Peyer's patch (tissue), 4 donors: ENCODE measurements around the gene REEP6. TPM values are rescaled to one million over a fixed set of nuclear protein-coding genes. Genes with fewer than 3 reads are reported as not detected.
"Not testable (repeated sequence)": the region's sequence is repeated elsewhere in the genome, so short reads cannot be mapped to it uniquely, and the experiment has no call there.

Source experiments
- DNase-seq, 3 donors: peaks; one replicate each; pipeline ENCODE4 v3.0.0-alpha.2; 2017 to 2019
- H3K27ac ChIP-seq, 4 donors: fragments of 200-600 bp; sonication (generic); one replicate each; pipeline ENCODE4 v1.5.1; 2016 to 2019
- H3K27me3 ChIP-seq, 2 donors: fragments of 200-600 bp; sonication (generic); one replicate each; pipeline ENCODE4 v1.5.1; 2019
- H3K36me3 ChIP-seq, 3 donors: fragments of 200-600 bp; sonication (generic); one replicate each; pipeline ENCODE4 v1.5.1; 2016 to 2019
- H3K4me1 ChIP-seq, 4 donors: fragments of 200-600 bp; sonication (generic); one replicate each; pipeline ENCODE4 v1.5.1; 2016 to 2019
- H3K4me3 ChIP-seq, 4 donors: fragments of 200-600 bp; sonication (generic); 1 replicate in 3 of 4; 2 replicates in 1 of 4; pipeline ENCODE4 v1.5.1; 2016 to 2019; ENCODE audit warnings: mild to moderate bottlenecking in 1 of 4
- H3K9me3 ChIP-seq, 4 donors: fragments of 200-600 bp; sonication (generic); one replicate each; pipeline ENCODE4 v1.5.1; 2016 to 2019; ENCODE audit warnings: mild to moderate bottlenecking in 1 of 4
- POLR2A ChIP-seq, 2 donors: fragments of 450-650 bp; IDR thresholded peaks; one replicate each; pipeline ENCODE4 v1.5.1; 2017; ENCODE audit warnings: antibody characterized with exemption in 2 of 2, mild to moderate bottlenecking in 2 of 2, moderate library complexity in 2 of 2
- total RNA-seq, 4 donors: library from RNA; depleted of rRNA; stranded (reverse); fragments of >200 nt; gene quantifications; one replicate each; pipeline ENCODE4 v1.1.0, GENCODE V29; 2016
- TF ChIP-seq, protein P1 (sequence below), 6 experiments: fragments of 450-650 bp in 4 of 6; fragments of 200-600 bp in 2 of 6; sonication (generic) in 1 of 6; IDR thresholded peaks; one replicate each; pipeline ENCODE4 v1.5.1; 2017 to 2019; ENCODE audit warnings: antibody characterized with exemption in 6 of 6, mild to moderate bottlenecking in 3 of 6, moderate library complexity in 1 of 6

Gene REEP6
- total RNA-seq, 4 donors from 2014 or later: 7.4 to 167 (median 162) TPM

DNA sequence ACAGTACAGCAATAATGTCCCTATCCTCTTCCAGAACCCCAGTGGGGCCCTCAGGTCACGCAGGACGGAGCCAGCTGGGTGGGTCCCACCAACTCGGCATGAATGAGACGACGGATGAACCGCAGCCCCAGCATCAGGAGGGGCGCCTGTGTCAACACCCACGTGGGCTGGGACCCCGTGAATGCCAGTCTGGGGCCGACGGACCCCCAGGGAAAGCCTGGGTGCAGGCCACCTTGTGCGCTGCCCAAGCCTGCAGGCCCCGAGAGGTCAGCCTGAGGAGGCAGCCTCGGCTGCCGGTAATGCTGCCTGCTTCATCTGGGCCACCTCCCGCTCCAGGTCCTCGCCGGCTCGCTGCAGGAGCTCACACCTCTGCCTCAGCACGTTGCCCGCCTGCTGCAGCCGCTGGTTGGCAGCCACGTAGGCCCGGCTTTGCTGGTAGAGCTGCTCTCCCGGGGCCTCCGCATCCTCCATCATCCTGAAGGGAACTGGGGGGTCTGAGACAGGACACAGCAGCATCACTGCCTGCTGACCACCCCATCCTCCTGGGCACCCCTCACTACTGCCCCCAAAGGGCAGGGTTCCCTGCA is 16.1 kb upstream of the REEP6 start:
- Histone ChIP-seq H3K27me3 (peaks cover 0 to 32% of the 10 kb centered on the region in 2 donors), H3K4me3 (no peak overlapping the region), H3K27ac (no peak overlapping the region), H3K36me3 (peaks cover 0 to 22% (median 0%) of the 10 kb centered on the region in 3 donors), H3K9me3 (no peaks in the 10 kb centered on the region), H3K4me1 (peaks cover 12 to 46% (median 38%) of the 10 kb centered on the region in 4 donors)
- TF ChIP-seq, protein P1, sequence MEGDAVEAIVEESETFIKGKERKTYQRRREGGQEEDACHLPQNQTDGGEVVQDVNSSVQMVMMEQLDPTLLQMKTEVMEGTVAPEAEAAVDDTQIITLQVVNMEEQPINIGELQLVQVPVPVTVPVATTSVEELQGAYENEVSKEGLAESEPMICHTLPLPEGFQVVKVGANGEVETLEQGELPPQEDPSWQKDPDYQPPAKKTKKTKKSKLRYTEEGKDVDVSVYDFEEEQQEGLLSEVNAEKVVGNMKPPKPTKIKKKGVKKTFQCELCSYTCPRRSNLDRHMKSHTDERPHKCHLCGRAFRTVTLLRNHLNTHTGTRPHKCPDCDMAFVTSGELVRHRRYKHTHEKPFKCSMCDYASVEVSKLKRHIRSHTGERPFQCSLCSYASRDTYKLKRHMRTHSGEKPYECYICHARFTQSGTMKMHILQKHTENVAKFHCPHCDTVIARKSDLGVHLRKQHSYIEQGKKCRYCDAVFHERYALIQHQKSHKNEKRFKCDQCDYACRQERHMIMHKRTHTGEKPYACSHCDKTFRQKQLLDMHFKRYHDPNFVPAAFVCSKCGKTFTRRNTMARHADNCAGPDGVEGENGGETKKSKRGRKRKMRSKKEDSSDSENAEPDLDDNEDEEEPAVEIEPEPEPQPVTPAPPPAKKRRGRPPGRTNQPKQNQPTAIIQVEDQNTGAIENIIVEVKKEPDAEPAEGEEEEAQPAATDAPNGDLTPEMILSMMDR (IDR thresholded peaks at IDR 0.05): no peak
- no peak for TF ChIP-seq POLR2A (IDR thresholded peaks at IDR 0.05)
- DNase-seq: no peak

- peaks cover 5 to 35% (median 27%) of the 10 kb centered on the region in 4 donors for H3K4me1 ChIP-seq
- DNase-seq: no peak
These were observed 15.1 kb upstream of the REEP6 start for GRCh38 chr19:1475751-1476437.

GRCh38 chr19:1477056-1477455 is 13.9 kb upstream of the REEP6 start:
- peaks cover 0 to 22% (median 0%) of the 10 kb centered on the region in 3 donors for H3K36me3 ChIP-seq
- not testable (repeated sequence) for H3K4me3 ChIP-seq, DNase-seq, H3K27ac ChIP-seq, H3K9me3 ChIP-seq
- H3K27me3 ChIP-seq: peaks cover 0 to 10% of the 10 kb centered on the region in 2 donors
- H3K4me1 ChIP-seq: peaks cover 0 to 24% (median 18%) of the 10 kb centered on the region in 4 donors

More at GRCh38 chr19:1475751-1476437, 15.1 kb upstream of the REEP6 start:
- H3K4me3 ChIP-seq: no peak overlapping the region
- peaks cover 0 to 22% of the 10 kb centered on the region in 2 donors for H3K27me3 ChIP-seq
- H3K36me3 ChIP-seq: peaks cover 0 to 22% (median 0%) of the 10 kb centered on the region in 3 donors
- no peaks in the 10 kb centered on the region for H3K9me3 ChIP-seq
- H3K27ac ChIP-seq: no peak overlapping the region
- no peak for TF ChIP-seq POLR2A (IDR thresholded peaks at IDR 0.05)
- TF ChIP-seq, protein P1 (IDR thresholded peaks at IDR 0.05): no peak

GRCh38 chr19:1478934-1479707 is 11.9 kb upstream of the REEP6 start, which contains the start of gene C19orf25:
Gene C19orf25 (minus strand): TSS chr19:1479215. CDS start chr19:1478903, 312 bp downstream.
- Histone ChIP-seq H3K36me3 (peaks cover 0 to 22% (median 0%) of the 10 kb centered on the region in 3 donors), H3K4me1 (peaks cover 0 to 16% (median 14%) of the 10 kb centered on the region in 4 donors)
- peak; percentile 94 to 97 (median 97) for DNase-seq

GRCh38 chr19:1481224-1481892 is 9.6 kb upstream of the REEP6 start:
- Histone ChIP-seq H3K27ac (no peak overlapping the region), H3K27me3 (no peaks in the 10 kb centered on the region), H3K9me3 (no peaks in the 10 kb centered on the region), H3K4me3 (no peak overlapping the region), H3K4me1 (peaks cover 0 to 16% (median 14%) of the 10 kb centered on the region in 4 donors), H3K36me3 (peaks cover 0 to 6% (median 0%) of the 10 kb centered on the region in 3 donors)
- TF ChIP-seq POLR2A (IDR thresholded peaks at IDR 0.05): no peak
- TF ChIP-seq, protein P1 (IDR thresholded peaks at IDR 0.05): no peak
- DNase-seq: no peak

More at GRCh38 chr19:1478934-1479707, 11.9 kb upstream of the REEP6 start, which contains the start of gene C19orf25:
- TF ChIP-seq POLR2A (IDR thresholded peaks at IDR 0.05): peak; percentile 57 to 68
- TF ChIP-seq, protein P1 (IDR thresholded peaks at IDR 0.05): peak in 2 of 6 experiments; percentile 12 to 23
- Histone ChIP-seq H3K4me3 (peak within 1 kb of the TSS; percentile 63 to 99 (median 81)), H3K27me3 (no peaks in the 10 kb centered on the region), H3K27ac (peak within 1 kb of the TSS; percentile 74 to 85 (median 82)), H3K9me3 (no peaks in the 10 kb centered on the region)
